HG02642 (cell line): ENCODE data around the gene RADIL.
"Not testable (repeated sequence)": the region's sequence is repeated elsewhere in the genome, so short reads cannot be mapped to it uniquely, and the experiment has no call there.

ENCODE experiments used
- ATAC-seq: cut with Tn5 transposase; IDR thresholded peaks from one replicate; pipeline ENCODE4 v1.9.1; 2021; ENCODE audit warnings: mild to moderate bottlenecking; ENCODE audit not compliant: unreplicated experiment, poor library complexity

Gene RADIL

DNA sequence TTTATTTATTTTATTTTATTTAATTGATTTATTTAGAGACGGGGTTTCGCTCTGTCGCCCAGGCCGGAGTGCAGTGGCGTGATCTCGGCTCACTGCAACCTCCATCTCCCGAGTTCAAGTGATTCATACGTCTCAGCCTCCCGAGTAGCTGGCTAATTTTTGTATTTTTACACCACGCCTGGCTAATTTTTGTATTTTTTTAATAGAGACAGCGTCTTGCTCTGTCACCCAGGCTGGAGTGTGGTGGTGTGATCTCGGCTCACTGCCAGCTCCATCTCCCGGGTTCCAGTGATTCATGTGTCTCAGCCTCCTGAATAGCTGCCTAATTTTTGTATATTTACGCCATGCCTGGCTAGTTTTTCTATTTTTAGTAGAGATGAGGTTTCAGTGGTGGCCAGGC lies 73.8 kb downstream of the RADIL start:
- no peak for ATAC-seq

DNA sequence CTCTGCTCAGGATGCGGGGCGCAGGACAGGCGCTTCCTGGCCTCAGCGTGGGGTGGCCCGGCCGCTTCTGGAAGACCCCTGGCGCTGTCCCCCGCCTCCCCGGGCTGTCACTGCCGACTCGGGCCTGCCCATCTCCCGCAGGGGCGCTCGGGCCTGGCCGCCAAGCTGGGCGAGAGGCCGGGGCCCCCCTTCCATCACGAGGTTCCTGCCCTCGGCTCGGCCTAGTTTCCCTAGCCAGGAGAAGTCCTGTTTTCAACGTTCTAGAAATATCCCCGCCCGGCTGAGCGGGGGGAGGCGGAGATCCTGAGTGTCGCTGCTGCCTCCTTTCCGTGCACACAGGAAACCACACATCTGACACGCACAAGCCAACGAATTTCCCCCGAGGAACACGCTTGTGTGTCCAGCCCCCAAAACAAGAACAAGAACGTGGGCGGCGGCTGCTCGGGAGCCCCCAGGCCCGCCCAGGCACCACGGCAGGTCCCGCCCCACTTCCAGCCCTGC lies 74.4 kb downstream of the RADIL start:
- ATAC-seq = no peak

DNA sequence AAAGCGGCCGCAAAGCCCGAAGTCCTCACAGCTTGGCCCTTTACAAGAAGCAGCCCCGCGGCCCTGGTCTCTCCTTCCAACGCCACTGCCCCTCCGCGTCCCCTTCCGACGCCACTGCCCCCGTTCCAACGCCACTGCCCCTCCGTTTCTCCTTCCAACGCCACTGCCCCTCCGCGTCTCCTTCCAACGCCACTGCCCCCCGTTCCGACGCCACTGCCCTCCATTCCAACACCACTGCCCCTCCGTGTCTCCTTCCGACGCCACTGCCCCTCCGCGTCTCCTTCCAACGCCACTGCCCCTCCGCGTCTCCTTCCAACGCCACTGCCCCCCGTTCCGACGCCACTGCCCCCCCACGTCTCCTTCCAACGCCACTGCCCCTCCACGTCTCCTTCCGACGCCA lies 75.0 kb downstream of the RADIL start:
- no peak for ATAC-seq

DNA sequence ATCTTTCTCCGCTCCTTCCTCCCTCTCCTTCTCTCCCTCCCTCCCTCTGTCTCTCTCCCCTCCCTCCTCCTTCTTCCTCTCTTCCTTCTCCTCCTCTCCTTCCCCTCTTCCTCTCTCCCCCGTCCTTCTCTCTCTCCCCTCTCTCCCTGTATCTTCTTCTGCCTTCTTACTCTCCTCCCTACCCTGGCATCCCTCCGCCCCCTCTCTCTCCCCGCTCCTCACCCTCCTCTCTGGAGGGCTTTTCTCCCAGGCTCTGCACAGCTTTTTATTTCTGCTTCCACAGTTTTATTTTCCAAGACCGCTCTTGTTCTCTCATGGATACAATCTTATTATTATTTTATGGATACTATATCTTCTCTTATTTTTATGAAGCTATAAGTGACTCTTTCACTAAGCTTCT lies 75.5 kb downstream of the RADIL start:
- no peak for ATAC-seq

DNA sequence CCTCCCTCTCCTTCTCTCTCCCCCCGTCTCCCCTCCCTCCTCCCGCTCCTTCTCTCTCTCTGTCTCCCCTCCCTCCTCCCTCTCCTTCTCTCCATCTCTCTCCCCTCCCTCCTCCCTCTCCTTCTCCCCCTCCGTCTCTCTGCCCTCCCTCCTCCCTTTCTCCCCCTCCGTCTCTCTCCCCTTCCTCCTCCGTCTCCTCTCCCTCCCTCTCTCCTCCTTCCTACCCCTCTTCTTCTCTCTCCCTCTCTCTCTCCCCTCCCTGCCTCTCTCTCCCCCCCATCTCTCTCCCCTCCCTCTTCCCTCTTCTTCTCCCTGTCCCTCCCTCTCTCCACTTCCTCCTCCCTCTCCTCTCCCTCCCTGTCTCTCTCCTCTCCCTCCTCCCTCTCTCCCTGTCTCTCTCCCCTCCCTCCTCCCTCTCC lies 75.9 kb downstream of the RADIL start:
- ATAC-seq = no peak

DNA sequence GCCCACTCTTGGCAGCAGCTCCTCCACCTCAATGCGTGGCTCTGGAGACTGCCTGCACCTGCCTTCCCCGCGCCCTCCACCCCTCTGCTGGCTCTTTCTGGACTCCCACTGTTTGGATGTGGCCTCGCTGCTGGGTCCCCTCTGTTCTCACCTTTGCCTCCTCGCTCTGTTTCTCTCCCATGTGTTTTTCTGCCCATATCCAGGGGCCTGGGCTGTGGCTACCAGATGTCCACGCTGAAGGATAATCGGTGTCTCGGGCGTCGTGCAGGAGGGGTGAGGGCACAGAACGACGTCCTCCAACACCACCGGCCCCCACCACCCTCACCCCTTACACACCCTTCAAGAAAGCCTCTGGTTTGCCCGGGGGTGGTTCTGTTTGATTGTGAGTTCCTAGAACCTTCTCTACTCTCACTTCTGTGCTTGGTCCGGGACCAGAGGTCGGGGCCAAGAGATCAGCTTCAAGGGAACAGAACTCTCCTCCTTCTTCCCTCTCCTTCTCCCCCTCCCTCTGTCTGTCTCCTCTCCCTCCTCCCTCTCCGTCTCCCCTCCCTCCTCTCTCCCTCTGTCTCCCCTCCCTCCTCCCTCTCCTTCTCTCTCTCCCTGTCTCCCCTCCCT lies 76.4 kb downstream of the RADIL start:
- no peak for ATAC-seq

DNA sequence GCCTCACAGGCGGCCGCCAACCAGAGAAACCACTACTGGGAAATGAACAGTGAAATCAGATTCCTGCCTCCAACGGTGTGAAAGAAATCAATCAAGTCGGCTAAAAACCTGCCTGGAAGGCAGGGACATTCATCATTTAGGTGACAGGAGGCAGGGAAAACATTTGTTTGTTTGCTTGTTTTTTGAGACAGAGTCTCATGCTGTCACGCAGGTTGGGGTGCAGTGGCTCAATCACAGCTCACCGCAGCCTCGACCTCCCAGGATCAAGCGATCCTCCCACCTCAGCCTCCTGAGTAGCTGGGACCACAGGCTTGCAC lies 77.6 kb downstream of the RADIL start:
- ATAC-seq = no peak

DNA sequence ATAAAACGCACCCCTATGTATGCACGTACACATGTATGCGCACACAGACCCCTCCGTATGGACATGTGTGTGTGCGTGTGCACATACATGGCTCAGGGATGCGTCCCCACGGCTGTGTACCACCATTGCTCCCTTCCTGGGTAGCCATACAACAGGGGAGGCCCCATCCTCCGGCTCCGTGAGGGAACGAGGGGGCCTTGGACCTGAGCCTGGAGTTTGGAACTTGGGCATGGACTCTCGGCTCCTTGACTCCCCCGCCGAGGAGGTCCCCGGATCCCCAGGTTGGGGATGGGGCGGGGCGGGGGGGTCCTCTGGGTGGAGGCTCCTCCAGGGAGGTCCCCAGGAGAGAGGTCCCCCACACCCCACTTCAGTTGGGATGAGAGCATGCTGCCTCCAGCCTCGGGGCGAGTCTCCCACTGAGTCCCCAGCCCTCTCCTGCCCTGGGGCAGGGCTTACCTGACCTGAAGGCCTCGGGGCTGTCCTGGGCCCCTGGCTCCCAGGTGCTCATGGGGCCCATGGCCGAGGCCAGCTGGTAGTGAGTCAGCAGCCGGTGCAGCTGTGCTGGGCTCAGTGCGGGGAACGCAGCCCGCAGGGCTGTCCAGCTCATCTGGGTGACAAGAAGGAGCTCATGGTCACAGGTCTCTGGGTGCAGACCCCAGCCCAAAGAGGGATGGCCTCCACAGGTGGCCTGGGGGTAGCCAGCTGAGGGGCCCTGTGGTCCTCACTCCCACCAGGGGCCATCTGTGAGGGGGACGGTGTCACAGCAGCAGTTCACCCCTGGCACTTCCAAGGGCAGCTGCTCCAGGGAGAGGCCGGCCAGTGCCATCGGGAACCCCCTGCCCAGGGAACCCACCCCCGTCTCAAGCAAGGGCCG lies 78.2 kb downstream of the RADIL start:
- no peak for ATAC-seq

DNA sequence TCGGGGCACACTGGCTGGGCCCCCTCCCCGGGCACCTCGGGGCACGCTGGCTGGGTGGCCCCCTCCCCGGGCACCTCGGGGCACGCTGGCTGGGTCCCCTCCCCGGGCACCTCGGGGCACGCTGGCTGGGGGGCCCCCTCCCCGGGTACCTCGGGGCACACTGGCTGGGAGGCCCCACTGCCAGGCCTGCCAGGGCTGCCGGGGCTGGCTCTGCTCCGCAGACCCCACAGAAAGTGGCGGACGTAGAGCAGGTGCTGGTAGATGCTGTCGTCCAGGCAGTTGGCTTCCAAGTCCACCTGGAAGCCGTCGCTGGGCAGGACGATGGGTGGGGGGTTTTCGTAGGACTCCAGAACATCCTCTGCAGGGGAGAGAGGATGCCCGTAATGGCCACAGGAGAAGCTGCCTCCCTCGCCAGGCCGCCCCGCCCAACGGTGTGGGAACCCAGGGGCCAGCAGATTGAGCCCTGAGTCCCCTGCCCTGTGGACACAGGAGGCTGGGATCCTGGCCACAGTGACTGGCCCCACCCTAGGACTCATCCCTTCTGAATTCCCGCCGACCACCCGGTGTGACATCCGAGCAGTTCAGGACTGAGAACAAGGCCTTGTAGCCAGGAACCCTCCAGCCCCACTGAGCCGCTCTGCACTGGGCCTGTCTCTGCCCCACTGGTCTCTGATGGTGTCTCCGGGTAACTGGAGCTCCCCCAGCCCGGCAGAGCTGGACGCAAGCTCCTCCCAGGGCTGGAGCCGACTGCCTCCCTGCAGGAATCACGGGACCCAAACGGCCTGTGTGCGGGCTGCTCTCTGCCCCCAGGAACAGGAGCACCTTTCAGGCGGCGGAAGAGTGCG lies 79.9 kb downstream of the RADIL start:
- ATAC-seq = no peak

DNA sequence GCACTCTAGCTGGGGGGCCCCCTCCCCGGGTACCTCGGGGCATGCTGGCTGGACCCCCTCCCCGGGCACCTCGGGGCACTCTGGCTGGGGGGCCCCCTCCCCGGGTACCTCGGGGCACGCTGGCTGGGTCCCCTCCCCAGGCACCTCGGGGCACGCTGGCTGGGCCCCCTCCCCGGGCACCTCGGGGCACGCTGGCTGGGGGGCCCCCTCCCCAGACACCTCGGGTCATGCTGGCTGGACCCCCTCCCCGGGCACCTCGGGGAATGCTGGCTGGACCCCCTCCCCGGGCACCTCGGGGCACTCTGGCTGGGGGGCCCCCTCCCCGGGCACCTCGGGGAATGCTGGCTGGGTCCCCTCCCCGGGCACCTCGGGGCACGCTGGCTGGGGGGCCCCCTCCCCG lies 80.9 kb downstream of the RADIL start:
- ATAC-seq = not testable (repeated sequence)

DNA sequence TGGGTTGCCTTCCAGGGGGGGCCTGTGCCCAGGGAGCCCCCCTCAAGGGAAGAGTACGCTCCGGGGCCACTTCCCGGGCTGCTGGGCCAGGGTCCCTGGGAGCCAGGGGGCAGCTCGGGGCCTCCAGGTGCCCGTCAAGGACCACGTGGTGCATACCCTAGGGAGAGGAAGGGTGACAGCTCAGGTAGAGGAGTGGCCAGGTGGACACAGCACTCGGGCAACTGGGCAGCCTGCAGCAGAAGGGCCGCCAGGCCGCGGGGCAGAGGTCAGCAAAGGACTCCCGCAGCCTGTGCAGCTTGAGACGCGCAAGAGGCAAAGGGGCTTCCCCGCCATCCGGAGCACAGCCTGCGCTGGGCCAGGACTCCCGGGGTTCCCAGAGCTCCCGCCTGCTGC lies 81.7 kb downstream of the RADIL start:
- no peak for ATAC-seq

DNA sequence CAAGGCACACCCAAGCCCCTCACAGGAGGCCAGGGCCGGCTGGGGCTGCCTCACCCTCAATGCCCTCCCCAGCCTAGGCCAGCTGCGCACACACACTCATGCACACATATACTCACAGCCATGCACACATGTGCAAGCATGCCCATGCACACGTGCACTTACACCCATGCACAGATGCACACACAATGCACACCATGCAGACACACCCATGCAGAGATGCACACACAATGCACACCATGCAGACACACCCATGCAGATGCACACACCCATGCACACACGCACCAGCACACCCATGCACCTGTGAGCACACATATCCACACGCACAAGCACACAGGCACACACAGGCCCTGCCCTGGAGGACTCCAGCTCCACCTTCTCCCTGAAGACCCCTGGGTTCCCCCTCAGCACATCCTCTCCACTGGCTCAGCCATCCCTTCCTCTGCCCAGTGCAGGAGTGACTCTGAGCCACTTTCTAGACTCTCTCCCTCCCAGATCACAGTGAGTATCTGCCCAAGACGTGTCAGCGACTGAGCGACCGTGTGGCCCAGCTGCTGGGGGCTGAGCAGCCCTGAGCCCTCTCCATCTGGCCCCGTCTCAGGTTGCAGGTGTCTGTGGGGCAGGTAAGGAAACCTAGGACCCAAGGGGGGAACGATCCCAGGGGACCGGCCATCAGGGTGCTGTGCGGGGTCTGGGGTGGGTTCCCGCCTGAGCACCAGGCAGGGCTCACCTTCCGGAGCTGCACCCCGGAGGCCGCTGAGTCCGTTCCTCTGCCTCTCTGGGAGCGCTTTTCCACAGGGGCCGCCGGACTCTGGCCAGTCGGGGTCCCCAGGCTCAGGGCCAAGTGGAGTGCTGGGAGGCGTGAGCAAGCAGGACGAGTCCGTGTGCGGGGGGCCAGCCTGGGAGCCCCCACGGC lies 82.3 kb downstream of the RADIL start:
- ATAC-seq = no peak

DNA sequence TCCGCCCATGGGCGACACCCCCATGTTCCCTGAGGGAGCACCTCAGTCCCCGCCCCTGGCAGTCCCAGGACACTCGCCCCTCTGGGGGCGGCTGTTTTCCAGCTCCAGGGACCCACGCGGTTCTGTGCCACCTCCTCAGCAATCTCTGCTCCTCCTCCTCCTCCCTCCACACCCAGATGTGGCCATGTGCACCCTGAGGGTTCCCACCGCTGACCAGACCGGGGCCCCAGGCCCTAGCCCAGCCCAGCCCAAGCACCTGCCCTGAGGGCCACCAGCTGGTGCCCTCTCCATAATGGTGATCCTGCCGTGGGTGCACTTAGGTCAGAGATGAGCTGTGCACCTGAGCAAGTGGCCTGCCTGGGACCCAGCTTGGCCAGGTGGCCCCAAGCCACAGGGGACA lies 83.0 kb downstream of the RADIL start:
- ATAC-seq = no peak

DNA sequence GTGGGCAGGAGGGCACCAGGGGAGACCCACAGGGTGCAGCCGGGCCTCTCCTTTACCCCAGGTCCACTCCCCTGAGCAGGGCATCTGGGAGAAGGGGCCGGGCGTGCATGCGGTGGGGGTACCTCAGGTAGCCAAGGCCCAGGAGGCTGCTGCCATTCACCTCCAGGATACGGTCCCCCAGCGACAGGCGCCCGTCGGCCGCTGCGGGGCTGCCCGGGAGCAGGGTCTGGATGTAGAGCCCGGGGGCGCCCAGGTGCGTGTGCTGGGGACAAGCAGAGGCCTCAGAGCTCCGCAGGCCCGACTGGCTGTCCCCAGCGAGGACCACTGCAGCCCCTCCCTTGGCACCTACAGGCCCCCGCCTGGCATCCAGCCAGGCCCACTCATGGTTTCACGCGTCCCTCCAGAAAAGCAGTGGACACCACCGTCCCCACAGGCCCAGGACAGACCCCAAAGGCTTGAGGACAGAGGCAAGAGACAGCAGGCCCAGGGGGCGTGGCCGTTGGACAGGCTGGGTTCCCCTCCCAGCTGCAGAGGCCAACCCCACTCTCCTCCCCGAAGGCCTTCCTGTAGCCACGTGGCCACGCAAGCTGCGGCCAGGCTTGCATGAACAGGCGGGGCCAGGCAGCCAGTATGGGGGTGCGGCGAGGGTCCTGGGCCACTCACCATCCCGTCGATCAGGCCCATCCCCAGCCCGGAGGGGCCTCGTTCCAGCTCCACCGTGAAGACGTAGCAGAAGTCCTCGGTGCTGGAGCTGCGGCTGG lies 83.8 kb downstream of the RADIL start:
- ATAC-seq = no peak

DNA sequence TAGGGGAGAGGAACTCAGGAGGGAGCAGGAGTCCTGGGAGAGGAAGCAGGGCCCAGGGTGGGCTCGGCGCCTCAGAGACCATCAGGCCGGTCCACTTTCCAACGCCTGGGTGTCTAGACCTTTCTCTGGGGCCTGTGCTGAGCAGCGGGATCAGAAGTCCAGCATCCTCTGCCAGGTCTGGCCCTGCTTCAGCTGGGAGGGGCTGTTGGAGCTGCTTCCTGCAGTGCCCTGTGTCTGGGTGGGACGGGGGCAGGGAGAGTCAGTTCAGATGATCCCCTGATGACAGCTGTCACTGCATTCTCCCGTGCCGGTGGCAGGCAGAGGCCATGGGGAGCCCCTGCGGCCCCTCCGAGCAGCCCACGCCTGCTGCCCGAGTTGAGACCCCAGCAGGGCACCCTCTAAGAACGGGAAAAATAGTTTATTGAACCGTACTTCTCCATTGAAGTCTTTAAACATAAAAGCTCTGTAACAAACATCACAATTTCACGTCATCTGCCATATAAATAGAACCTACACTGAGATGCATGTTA lies 84.7 kb downstream of the RADIL start:
- no peak for ATAC-seq

DNA sequence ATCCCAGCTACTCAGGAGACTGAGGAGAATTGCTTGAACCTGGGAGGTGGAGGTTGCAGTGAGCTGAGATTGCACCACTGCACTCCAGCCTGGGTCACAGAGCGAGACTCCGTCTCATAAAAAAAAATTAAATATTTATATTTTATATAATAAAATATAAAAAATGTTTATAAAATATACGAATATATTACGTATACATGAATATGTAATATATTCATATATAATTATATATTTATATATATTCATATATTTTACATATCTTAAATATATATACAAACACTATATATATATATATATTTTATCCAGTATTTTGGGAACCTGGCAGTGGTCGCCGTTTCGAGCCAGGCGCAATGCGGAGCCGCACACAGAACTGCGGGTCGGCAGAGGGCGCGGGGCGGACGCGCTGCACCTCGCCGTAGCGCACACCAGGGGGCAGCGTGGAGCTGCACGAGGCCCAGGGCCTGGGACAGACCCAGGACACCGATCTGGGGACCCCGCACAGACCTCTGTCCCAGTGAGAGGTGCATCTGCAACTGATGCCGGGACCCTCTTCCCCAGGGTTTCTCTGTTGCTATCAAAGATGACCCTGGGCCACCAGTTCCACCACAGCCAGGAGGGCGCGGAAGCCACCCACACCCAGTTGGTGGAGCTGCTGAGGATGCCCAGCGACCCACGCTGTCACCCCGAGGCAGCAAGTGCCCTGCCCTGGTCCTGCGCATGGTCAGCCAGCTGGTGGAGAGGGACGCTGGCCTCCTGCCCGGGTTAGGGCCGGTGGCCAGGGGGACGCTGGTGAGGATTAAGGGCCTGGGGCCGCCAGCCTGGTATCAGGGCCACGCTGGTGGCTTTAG lies 85.4 kb downstream of the RADIL start:
- ATAC-seq = no peak

DNA sequence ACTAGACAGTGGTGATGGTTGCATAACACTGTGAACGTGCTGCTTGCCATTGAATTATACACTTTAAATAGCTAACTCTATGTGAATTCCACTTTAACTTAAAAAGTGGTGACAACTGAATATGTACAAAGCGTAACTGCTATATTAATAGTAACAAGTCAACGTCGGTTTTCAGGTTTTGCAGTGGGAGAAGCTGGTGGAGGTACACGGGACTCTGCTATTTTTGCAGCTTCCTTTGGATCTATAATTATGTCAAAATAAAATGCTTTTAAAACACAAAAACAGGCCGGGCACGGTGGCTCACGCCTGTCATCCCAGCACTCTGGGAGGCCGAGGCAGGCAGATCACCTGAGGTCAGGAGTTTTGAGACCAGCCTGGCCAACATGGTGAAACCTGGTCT lies 87.1 kb downstream of the RADIL start:
- no peak for ATAC-seq
